ENCODE measurements around the gene MT1F.

MT1F gene

DNA sequence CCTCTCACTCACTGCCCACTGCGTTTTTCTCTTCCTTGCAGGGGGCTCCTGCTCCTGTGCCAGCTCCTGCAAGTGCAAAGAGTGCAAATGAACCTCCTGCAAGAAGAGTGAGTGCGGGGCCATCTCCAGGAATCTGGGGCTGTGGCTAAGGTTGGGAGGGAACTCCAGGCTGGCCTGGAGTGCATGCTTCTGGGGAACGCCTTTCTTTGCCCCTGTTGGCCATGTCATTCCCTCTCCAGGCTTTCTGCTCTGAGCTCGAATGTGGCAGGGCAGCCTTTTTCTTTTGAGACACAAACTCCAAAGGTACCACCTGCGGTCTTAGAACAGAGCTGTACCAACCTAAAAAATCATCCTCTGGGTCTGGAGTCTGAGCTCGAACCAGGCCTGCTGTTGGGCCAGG lies 39.6 kb upstream of the MT1F start:
- no peak for TF ChIP-seq GATA3 (IDR thresholded peaks at IDR 0.05; ENCODE audit: low read depth, low read length)
- no peak for TF ChIP-seq GATA2 (IDR thresholded peaks at IDR 0.05; ENCODE audit: low read depth, low read length)

DNA sequence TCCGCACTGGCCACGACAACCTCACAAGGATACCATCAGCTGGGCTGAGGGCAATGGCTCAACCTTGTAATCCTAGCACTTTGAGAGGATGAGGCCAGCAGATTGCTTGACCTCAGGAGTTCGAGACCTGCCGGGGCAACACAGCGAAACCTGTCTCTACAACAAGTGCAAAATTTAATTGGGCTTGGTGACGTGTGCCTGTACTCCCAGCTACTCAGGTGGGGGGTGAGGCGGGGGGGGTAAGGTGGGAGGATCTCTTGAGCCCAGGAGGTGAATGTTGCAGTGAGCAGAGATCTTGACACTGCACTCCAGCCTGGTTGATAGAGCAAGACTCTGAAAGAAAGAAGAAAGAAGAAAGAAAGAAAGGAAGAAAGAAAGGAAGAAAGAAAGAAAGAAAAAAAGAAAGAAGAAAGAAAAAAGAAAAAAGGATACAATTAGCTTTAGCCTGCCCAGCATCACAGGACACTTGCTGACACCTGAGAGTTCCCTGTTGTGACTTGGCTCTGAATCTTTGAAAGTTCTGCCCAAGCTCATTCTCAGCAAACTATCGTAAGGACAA lies 37.3 kb upstream of the MT1F start:
- TF ChIP-seq GATA3 (IDR thresholded peaks at IDR 0.05; ENCODE audit: low read depth, low read length) (no peak), GATA2 (IDR thresholded peaks at IDR 0.05; ENCODE audit: low read depth, low read length) (no peak)

DNA sequence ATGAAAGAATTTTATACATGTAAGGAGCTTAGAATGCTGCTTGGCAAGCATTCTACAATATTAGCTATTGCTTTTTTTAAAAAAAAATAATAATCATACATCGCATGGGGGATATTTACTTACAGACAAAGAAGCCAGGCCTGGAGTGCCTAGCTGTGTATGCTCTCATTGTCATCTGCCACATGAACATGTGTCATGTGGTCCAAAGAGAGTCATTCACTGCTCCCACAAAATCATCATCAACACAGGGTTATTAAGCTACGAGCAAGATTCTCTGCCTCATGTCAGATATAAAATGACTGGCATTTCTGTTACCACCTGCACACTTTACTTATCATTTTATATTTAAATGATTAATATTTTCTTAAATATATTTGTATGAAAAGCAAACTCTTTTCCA lies 34.1 kb upstream of the MT1F start:
- TF ChIP-seq GATA3 (IDR thresholded peaks at IDR 0.05; ENCODE audit: low read depth, low read length) = no peak
- TF ChIP-seq GATA2 (IDR thresholded peaks at IDR 0.05; ENCODE audit: low read depth, low read length) = no peak

DNA sequence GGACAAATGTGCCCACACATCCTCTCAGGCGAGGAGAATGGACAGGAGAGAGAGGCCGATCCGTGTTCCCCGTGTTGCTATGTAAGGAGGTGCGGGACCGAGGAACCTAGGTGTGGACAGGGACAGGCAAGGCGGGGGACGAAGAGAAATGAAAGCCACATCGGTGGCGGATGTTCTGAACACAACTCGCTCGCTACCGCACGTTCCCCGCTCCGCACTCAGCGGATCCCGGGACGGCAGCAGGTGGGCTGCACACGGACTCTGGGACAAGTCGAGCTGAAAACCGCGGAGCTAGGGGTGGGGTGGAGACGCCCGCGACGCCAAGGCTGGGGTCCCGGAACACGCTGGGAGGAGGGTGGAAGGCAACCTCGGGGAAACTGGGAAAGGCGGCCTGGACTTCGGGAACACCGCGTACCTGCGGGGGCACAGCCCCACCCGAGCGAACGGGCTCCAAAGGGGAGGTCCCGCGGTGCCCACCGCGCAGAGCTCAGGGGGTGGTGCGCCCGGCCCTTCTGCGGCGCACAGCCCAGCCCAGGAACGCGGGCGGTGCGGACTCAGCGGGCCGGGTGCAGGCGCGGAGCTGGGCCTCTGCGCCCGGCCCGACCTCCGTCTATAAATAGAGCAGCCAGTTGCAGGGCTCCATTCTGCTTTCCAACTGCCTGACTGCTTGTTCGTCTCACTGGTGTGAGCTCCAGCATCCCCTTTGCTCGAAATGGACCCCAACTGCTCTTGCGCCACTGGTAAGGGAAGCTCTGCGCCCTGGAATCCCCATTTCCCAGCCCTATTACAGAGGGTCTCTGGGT lies 32.4 kb upstream of the MT1F start, which contains the start of gene MT1E:
Gene MT1E (plus strand): TSS at position 642 of the 803 bp plus-strand sequence. CDS start 71 bp downstream, at position 713.
- no peak for TF ChIP-seq GATA2 (IDR thresholded peaks at IDR 0.05; ENCODE audit: low read depth, low read length)
- no peak for TF ChIP-seq GATA3 (IDR thresholded peaks at IDR 0.05; ENCODE audit: low read depth, low read length)

DNA sequence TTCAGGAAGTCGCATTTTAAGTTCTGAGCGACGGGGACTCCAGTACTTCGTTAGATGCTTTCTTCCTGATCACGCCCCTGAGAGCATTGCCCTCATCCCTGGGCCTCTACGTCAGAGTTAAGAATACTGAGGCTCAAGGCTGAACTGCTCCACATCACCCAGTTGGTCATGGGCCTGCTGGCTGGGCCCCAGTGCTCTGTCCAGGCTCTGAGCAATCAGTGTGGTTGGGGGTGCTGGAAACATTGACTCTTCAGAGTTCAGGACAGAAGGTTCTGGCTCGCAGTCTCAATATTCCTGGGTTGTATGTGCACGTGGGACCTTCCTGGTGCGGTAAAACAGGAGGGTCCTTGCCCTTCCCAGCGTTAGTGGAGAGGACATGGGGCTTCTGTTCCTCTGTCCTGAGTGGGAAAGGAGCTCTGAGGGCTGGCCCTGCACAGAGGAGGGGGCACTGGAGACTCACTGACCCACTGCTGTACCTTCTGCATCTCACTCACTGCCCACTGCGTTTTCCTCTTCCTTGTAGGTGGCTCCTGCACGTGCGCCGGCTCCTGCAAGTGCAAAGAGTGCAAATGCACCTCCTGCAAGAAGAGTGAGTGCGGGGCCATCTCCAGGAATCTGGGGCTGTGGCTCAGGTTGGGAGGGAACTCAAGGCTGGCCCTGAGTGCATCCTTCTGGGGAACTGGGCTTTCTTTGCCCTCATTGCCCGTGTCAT lies 31.7 kb upstream of the MT1F start:
- TF ChIP-seq GATA2 (IDR thresholded peaks at IDR 0.05; ENCODE audit: low read depth, low read length) = no peak
- TF ChIP-seq GATA3 (IDR thresholded peaks at IDR 0.05; ENCODE audit: low read depth, low read length) = no peak

DNA sequence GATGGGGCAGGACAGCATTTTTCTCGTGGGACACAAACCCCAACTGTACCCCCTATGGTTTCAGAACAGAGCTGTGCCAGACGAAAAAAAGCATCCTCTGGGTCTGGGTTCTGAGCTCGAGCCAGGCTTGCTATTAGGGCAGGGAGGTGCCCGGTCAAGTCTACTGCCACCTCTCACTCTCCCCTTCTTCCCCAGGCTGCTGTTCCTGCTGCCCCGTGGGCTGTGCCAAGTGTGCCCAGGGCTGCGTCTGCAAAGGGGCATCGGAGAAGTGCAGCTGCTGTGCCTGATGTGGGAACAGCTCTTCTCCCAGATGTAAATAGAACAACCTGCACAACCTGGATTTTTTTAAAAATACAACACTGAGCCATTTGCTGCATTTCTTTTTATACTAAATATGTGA lies 31.1 kb upstream of the MT1F start:
- no peak for TF ChIP-seq GATA2 (IDR thresholded peaks at IDR 0.05; ENCODE audit: low read depth, low read length)
- no peak for TF ChIP-seq GATA3 (IDR thresholded peaks at IDR 0.05; ENCODE audit: low read depth, low read length)

DNA sequence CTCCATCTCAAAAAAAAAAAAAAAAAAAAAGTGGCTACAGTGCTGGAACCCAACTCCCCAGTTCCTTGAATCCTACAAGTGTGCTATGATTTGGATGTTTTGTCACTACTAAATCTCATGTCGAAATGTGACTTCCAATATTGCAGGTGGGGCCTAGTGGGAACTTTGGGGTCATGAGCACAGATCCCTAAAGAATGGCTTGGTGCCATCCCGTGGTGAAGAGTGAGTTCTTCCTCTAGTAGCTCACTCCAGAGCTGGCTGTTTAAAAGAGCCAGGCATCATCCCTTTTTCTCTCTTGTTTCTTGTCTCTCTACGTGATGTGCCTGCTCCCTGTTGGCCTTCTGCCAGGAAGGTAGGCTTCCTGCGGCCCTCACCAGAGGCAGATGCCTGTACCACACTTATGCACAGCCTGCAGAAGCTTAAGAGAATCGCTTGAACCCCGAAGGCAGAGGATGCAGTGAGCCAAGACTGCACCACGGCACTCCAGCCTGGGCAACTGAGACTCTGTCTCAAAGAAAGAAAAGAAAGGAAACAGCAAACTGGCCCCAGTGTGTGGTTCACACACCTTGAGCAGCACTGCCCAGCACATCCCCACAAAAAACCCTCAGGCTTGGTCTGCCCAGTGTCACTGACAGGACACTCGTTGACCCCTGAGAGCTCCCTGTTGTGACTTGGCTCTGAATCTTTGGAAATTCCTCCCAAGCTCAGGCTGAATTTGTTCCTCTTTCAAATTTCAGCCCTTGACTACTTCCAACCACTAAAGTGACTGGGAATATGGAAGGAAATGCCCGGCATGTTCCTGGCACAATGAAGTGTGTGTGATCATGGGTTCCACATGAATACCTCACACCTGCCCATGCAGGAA lies 29.0 kb upstream of the MT1F start:
- TF ChIP-seq GATA3 (IDR thresholded peaks at IDR 0.05; ENCODE audit: low read depth, low read length) = no peak
- TF ChIP-seq GATA2 (IDR thresholded peaks at IDR 0.05; ENCODE audit: low read depth, low read length) = no peak

DNA sequence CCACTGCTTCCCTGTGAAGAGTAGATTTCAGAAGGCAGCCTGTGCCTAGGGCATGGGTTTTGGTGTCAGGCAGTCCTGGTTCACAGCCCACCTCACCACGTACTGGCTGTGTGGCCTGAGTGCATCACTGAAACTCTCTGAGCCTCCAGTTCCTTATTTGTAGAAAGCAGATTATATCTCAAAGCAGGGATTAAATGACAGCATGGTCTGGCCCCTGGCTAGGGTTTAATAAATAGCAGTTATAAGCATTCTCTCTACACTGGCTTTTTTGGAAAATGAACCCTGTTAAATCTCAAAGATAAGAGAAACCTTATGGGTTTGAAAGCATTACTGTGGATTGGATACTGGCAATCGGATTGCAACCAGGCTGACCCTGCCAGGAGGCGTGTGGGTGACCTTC lies 28.2 kb upstream of the MT1F start:
- TF ChIP-seq GATA3 (IDR thresholded peaks at IDR 0.05; ENCODE audit: low read depth, low read length) = peak; percentile 71; the same call in 1 of the 2 replicates
- peak; percentile 82 for TF ChIP-seq GATA2 (IDR thresholded peaks at IDR 0.05; ENCODE audit: low read depth, low read length)

DNA sequence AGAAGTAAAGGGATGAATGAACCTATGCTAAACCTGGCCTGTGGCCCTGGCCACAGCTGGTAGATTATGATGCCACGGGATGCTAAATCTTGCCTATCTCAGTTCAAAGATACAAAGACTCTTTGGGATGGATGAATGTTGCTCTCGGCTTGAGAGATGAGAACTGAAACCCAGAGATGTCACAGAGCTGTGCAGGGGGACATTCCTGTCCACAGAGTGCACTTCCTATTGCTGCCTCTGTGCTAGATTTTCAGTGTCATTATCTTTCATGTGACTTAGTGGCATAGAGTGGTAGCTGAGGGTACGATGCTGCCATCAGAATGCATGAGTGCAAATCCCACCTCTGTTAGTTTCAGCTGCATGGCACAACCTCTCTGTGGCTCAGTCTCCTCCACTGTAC lies 27.6 kb upstream of the MT1F start:
- TF ChIP-seq GATA3 (IDR thresholded peaks at IDR 0.05; ENCODE audit: low read depth, low read length) (no peak), GATA2 (IDR thresholded peaks at IDR 0.05; ENCODE audit: low read depth, low read length) (no peak)

DNA sequence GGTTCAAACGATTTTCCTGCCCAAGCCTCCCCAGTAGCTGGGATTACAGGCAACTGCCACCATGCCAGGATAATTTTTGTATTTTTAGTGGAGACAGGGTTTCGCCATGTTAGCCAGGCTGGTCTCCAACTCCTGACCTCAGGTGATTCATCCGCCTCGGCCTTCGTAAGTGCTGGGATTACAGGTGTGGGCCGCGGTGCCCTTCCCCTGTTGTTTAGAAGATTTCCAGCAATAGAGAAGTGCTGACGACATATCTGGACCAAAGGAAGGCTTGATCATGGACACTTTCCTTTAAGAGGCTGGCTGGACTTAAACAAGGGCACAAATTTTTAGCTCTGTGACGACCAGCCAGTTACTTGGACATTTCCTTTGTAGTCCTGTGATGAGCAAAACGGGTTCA lies 26.6 kb upstream of the MT1F start:
- no peak for TF ChIP-seq GATA3 (IDR thresholded peaks at IDR 0.05; ENCODE audit: low read depth, low read length)
- no peak for TF ChIP-seq GATA2 (IDR thresholded peaks at IDR 0.05; ENCODE audit: low read depth, low read length)

DNA sequence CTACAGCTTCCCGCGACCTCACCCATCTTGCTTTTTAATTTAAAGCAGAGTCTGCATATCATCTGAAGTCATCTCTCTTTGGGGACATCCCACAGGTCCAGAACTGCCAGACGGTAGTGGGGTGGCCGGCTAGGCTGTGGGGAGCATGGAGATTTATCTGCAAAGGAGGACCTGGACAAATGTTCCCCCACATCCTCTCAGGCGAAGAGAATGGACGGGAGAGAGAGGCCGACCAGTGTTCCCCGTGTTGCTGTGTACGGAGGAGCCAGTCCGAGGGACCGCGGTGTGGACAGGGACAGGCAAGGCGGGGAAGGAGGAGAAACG lies 26.0 kb upstream of the MT1F start:
- TF ChIP-seq GATA3 (IDR thresholded peaks at IDR 0.05; ENCODE audit: low read depth, low read length) (no peak), GATA2 (IDR thresholded peaks at IDR 0.05; ENCODE audit: low read depth, low read length) (no peak)

DNA sequence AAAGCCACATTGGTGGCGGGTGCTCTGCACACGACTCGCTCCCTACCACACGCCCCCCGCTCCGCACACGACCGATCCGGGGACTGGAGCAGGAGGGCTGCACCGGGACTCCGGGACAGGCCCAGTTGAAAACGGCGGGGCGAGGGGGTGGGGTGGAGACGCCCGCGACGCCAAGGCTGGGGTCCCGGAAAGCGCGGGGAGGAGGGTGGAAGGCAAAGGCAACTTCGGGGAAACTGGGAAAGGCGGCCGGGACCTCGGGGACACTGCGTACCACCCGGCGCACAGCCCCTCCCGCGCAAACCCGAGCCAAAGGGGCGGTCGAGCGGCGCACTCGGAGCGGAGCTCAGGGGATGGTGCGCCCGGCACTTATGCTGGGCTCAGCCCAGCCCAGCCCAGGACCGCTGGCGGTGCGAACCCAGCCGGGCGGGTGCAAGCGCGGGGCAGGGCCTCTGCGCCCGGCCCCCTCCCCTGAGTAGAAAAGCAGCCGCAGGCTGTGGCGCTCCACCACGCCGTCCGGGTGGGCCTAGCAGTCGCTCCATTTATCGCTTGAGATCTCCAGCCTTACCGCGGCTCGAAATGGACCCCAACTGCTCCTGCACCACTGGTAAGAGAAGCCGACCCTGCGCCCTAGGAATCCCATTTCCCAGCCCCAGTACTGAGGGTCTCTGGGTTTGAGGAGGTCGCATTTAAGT lies 25.5 kb upstream of the MT1F start, which contains the start of gene MT1M:
Gene MT1M (plus strand): TSS at position 504 of the 692 bp plus-strand sequence. CDS start 73 bp downstream, at position 577.
- TF ChIP-seq GATA3 (IDR thresholded peaks at IDR 0.05; ENCODE audit: low read depth, low read length) (no peak), GATA2 (IDR thresholded peaks at IDR 0.05; ENCODE audit: low read depth, low read length) (peak; percentile 34)

DNA sequence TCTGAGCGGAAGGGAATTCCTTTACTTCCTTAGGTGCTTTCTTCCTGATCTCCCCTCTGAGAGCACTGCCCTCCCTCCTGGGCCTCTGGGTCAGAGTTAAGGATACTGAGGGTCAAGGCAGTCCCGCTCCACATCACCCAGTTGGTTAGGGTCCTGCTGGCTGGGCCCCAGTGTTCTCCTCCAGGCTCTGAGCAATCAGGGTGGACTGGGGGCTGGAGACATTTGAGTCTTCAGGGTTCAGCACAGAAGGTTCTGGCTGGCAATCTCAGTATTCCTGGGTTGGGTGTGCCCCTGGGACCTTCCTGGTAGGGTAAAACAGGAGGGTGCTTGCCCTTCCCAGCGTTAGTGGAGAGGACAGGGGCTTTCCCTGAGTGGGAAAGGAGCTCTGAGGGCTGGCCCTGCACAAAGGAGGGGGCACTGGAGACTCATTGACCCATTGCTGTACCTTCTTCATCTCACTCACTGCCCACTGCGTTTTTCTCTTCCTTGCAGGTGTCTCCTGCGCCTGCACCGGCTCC lies 24.9 kb upstream of the MT1F start:
- TF ChIP-seq GATA2 (IDR thresholded peaks at IDR 0.05; ENCODE audit: low read depth, low read length) (no peak), GATA3 (IDR thresholded peaks at IDR 0.05; ENCODE audit: low read depth, low read length) (no peak)
